ENCODE measurements around the gene COL21A1.

DNA sequence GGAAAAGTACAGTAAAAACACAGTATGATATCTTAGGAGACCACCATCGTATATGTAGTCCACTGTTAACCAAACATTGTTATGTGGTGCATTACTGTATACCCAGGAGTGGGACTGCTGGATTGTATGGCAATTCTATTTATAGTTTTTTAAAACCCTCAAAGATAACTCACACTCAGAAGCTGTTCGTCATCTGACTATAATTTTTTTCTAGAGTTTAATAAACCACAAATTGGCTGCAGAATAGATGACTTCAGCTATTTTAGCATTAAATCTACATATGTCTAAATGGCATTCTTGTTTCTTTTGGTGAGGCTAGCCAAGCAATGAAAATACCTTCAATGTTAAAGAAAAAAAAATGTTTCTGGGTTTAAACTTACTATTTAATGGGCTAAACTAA lies 237.7 kb downstream of the COL21A1 start:
- no peak for TF ChIP-seq RAD21 (IDR thresholded peaks at IDR 0.05; ENCODE audit: low read length)
- TF ChIP-seq, protein P1, sequence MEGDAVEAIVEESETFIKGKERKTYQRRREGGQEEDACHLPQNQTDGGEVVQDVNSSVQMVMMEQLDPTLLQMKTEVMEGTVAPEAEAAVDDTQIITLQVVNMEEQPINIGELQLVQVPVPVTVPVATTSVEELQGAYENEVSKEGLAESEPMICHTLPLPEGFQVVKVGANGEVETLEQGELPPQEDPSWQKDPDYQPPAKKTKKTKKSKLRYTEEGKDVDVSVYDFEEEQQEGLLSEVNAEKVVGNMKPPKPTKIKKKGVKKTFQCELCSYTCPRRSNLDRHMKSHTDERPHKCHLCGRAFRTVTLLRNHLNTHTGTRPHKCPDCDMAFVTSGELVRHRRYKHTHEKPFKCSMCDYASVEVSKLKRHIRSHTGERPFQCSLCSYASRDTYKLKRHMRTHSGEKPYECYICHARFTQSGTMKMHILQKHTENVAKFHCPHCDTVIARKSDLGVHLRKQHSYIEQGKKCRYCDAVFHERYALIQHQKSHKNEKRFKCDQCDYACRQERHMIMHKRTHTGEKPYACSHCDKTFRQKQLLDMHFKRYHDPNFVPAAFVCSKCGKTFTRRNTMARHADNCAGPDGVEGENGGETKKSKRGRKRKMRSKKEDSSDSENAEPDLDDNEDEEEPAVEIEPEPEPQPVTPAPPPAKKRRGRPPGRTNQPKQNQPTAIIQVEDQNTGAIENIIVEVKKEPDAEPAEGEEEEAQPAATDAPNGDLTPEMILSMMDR (conservative IDR thresholded peaks at IDR 0.05; ENCODE audit: low read depth, low read length): no peak
- TF ChIP-seq CHD1 (IDR thresholded peaks at IDR 0.05; ENCODE audit: low read depth, low read length): no peak
- TF ChIP-seq POLR2A (IDR thresholded peaks at IDR 0.05; ENCODE audit: low read depth, low read length): no peak
- no peak for TF ChIP-seq MAZ (IDR thresholded peaks at IDR 0.05; ENCODE audit: borderline replicate concordance, low read depth, low read length)
- TF ChIP-seq, protein P2, sequence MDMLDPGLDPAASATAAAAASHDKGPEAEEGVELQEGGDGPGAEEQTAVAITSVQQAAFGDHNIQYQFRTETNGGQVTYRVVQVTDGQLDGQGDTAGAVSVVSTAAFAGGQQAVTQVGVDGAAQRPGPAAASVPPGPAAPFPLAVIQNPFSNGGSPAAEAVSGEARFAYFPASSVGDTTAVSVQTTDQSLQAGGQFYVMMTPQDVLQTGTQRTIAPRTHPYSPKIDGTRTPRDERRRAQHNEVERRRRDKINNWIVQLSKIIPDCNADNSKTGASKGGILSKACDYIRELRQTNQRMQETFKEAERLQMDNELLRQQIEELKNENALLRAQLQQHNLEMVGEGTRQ (IDR thresholded peaks at IDR 0.05; ENCODE audit: low read depth, low read length): no peak
- no peak for TF ChIP-seq MAFK (IDR thresholded peaks at IDR 0.05; ENCODE audit: low read depth, low read length)
- no peak for TF ChIP-seq RFX5 (IDR thresholded peaks at IDR 0.05; ENCODE audit: low read depth, low read length)
- no peak for TF ChIP-seq RCOR1 (IDR thresholded peaks at IDR 0.05; ENCODE audit: insufficient replicate concordance, low read length)
- no peak for TF ChIP-seq NFE2L2 (IDR thresholded peaks at IDR 0.05; ENCODE audit: low read depth, low read length)
- no peak for TF ChIP-seq SMC3 (IDR thresholded peaks at IDR 0.05; ENCODE audit: low read depth, low read length)
- no peak for TF ChIP-seq CEBPB (IDR thresholded peaks at IDR 0.05; ENCODE audit: low read depth, low read length)
- no peak for TF ChIP-seq MXI1 (IDR thresholded peaks at IDR 0.05; ENCODE audit: borderline replicate concordance, low read depth, low read length)

Measured in IMR-90 (cell line).